ENCODE measurements around the gene MTF2. TPM values are rescaled to one million over a fixed set of nuclear protein-coding genes. Genes with fewer than 3 reads are reported as not detected.
"Not testable (repeated sequence)": the region's sequence is repeated elsewhere in the genome, so short reads cannot be mapped to it uniquely, and the experiment has no call there.

The MTF2 gene
- 30.6 TPM for polyA plus RNA-seq
- long read RNA-seq, donor 1, partial matches to known transcripts: 0 of 1 reads
- long read RNA-seq, donor 1, other reads (novel, unspliced or antisense): 0 of 1 reads
- long read RNA-seq, donor 2, full-length matches to known transcripts: 2 of 2 reads
- long read RNA-seq, donor 2, partial matches to known transcripts: 0 of 2 reads
- long read RNA-seq, donor 2, other reads (novel, unspliced or antisense): 0 of 2 reads
- long read RNA-seq, donor 3: 0 reads
- long read RNA-seq, donor 4, partial matches to known transcripts: 0 of 1 reads
- long read RNA-seq, donor 4, other reads (novel, unspliced or antisense): 0 of 1 reads
- long read RNA-seq, donor 5, full-length matches to known transcripts: 1 of 1 reads
- long read RNA-seq, donor 5, partial matches to known transcripts: 0 of 1 reads
- long read RNA-seq, donor 5, other reads (novel, unspliced or antisense): 0 of 1 reads
- long read RNA-seq, donor 6, partial matches to known transcripts: 0 of 1 reads
- long read RNA-seq, donor 6, other reads (novel, unspliced or antisense): 0 of 1 reads
- long read RNA-seq, donor 7, full-length matches to known transcripts: 1 of 1 reads
- long read RNA-seq, donor 7, partial matches to known transcripts: 0 of 1 reads
- long read RNA-seq, donor 7, other reads (novel, unspliced or antisense): 0 of 1 reads
- long read RNA-seq, donor 8, full-length matches to known transcripts: 5 of 26 reads
- long read RNA-seq, donor 8, partial matches to known transcripts: 21 of 26 reads
- long read RNA-seq, donor 8, other reads (novel, unspliced or antisense): 0 of 26 reads
- long read RNA-seq, donor 9, full-length matches to known transcripts: 4 of 4 reads
- long read RNA-seq, donor 9, partial matches to known transcripts: 0 of 4 reads
- long read RNA-seq, donor 9, other reads (novel, unspliced or antisense): 0 of 4 reads
- long read RNA-seq, donor 10, full-length matches to known transcripts: 4 of 4 reads
- long read RNA-seq, donor 10, partial matches to known transcripts: 0 of 4 reads
- long read RNA-seq, donor 10, other reads (novel, unspliced or antisense): 0 of 4 reads
- long read RNA-seq, donor 11: 0 reads

GRCh38 chr1:93078986-93079654 lies at the start of gene MTF2:
Gene MTF2, plus strand, starts transcription at chr1:93079283. Its CDS starts 244 bp downstream, at chr1:93079527.
- Histone ChIP-seq H3K36me3 (ENCODE audit: control insufficient read depth, insufficient read depth, low read length) (peaks cover 3% of the 10 kb centered on the region), H3K27ac (ENCODE audit: low read length) (peak within 1 kb of the TSS; percentile 95), H3K27me3 (ENCODE audit: control insufficient read depth, insufficient read depth, low read length) (no peaks in the 10 kb centered on the region), H3K4me1 (ENCODE audit: control insufficient read depth, insufficient read depth, low read length) (peaks cover 8% of the 10 kb centered on the region), H3K4me3 (ENCODE audit: low read length) (peak within 1 kb of the TSS; percentile 98), H3K9me3 (ENCODE audit: control insufficient read depth, low read depth, low read length) (no peaks in the 10 kb centered on the region)
- WGBS (ENCODE audit: insufficient coverage, low lambda C conversion rate): 0% methylated on average over 2 of the region's 49 CpGs
- peak; percentile 96 to 99 for DNase-seq

GRCh38 chr1:93029317-93029716 lies 49.8 kb upstream of the MTF2 start:
- Histone ChIP-seq H3K27me3 (ENCODE audit: control insufficient read depth, insufficient read depth, low read length) (peaks cover 4% of the 10 kb centered on the region), H3K9me3 (ENCODE audit: control insufficient read depth, low read depth, low read length) (no peaks in the 10 kb centered on the region), H3K4me3 (ENCODE audit: low read length) (no peak overlapping the region), H3K36me3 (ENCODE audit: control insufficient read depth, insufficient read depth, low read length) (no peaks in the 10 kb centered on the region), H3K4me1 (ENCODE audit: control insufficient read depth, insufficient read depth, low read length) (no peaks in the 10 kb centered on the region), H3K27ac (ENCODE audit: low read length) (no peak overlapping the region)
- DNase-seq: no peak
- no CpG with 5 or more reads among the region's 3 CpGs for WGBS (ENCODE audit: insufficient coverage, low lambda C conversion rate)

- H3K36me3 ChIP-seq (ENCODE audit: control insufficient read depth, insufficient read depth, low read length); H3K4me1 ChIP-seq (ENCODE audit: control insufficient read depth, insufficient read depth, low read length); H3K4me3 ChIP-seq (ENCODE audit: low read length); H3K27me3 ChIP-seq (ENCODE audit: control insufficient read depth, insufficient read depth, low read length); DNase-seq; H3K27ac ChIP-seq (ENCODE audit: low read length); H3K9me3 ChIP-seq (ENCODE audit: control insufficient read depth, low read depth, low read length): not testable (repeated sequence)
- no CpG with 5 or more reads among the region's 4 CpGs for WGBS (ENCODE audit: insufficient coverage, low lambda C conversion rate)
Measured at GRCh38 chr1:93030191-93030590, 48.9 kb upstream of the MTF2 start.

- Histone ChIP-seq H3K4me1 (ENCODE audit: control insufficient read depth, insufficient read depth, low read length) (no peaks in the 10 kb centered on the region), H3K4me3 (ENCODE audit: low read length) (no peak overlapping the region), H3K9me3 (ENCODE audit: control insufficient read depth, low read depth, low read length) (no peaks in the 10 kb centered on the region), H3K27me3 (ENCODE audit: control insufficient read depth, insufficient read depth, low read length) (peaks cover 2% of the 10 kb centered on the region), H3K27ac (ENCODE audit: low read length) (no peak overlapping the region), H3K36me3 (ENCODE audit: control insufficient read depth, insufficient read depth, low read length) (no peaks in the 10 kb centered on the region)
- 71% methylated on average over 2 of the region's 3 CpGs for WGBS (ENCODE audit: insufficient coverage, low lambda C conversion rate)
- DNase-seq: no peak
Measured at GRCh38 chr1:93031711-93032110, 47.4 kb upstream of the MTF2 start.

GRCh38 chr1:93033029-93033428 lies 46.1 kb upstream of the MTF2 start:
- Histone ChIP-seq H3K4me3 (ENCODE audit: low read length) (no peak overlapping the region), H3K27ac (ENCODE audit: low read length) (no peak overlapping the region), H3K27me3 (ENCODE audit: control insufficient read depth, insufficient read depth, low read length) (no peaks in the 10 kb centered on the region), H3K36me3 (ENCODE audit: control insufficient read depth, insufficient read depth, low read length) (no peaks in the 10 kb centered on the region), H3K4me1 (ENCODE audit: control insufficient read depth, insufficient read depth, low read length) (no peaks in the 10 kb centered on the region), H3K9me3 (ENCODE audit: control insufficient read depth, low read depth, low read length) (no peaks in the 10 kb centered on the region)
- DNase-seq: no peak
- no CpG with 5 or more reads among the region's 5 CpGs for WGBS (ENCODE audit: insufficient coverage, low lambda C conversion rate)

DNA sequence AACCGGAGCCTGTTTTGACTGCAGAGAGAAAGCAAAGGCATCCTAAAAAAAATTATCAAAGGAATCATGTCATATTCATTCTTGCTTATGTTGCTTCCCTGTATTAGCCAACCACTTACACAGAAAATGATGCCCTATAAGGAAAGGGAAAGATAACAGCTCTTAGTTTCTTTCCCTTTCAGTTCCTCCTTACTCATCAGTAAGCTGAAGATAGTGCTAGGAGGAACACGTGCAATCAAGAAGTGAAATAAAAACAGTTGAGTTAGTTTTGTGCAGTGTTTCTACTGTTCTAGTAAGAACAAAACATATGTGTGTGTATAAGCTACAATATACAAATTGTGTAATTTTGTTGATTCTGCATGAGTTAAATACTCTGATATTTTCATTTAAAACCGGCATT lies 45.3 kb upstream of the MTF2 start:
- peak; percentile 26 to 55 for DNase-seq
- Histone ChIP-seq H3K4me1 (ENCODE audit: control insufficient read depth, insufficient read depth, low read length) (no peaks in the 10 kb centered on the region), H3K27me3 (ENCODE audit: control insufficient read depth, insufficient read depth, low read length) (no peaks in the 10 kb centered on the region), H3K36me3 (ENCODE audit: control insufficient read depth, insufficient read depth, low read length) (no peaks in the 10 kb centered on the region), H3K9me3 (ENCODE audit: control insufficient read depth, low read depth, low read length) (no peaks in the 10 kb centered on the region), H3K4me3 (ENCODE audit: low read length) (no peak overlapping the region), H3K27ac (ENCODE audit: low read length) (no peak overlapping the region)
- 57% methylated on average over 2 of the region's 3 CpGs for WGBS (ENCODE audit: insufficient coverage, low lambda C conversion rate)

GRCh38 chr1:93034397-93034796 lies 44.7 kb upstream of the MTF2 start:
- no peak overlapping the region for H3K27ac ChIP-seq (ENCODE audit: low read length)
- H3K4me3 ChIP-seq (ENCODE audit: low read length): no peak overlapping the region
- DNase-seq: no peak
- no peaks in the 10 kb centered on the region for H3K9me3 ChIP-seq (ENCODE audit: control insufficient read depth, low read depth, low read length)
- H3K27me3 ChIP-seq (ENCODE audit: control insufficient read depth, insufficient read depth, low read length): no peaks in the 10 kb centered on the region
- H3K36me3 ChIP-seq (ENCODE audit: control insufficient read depth, insufficient read depth, low read length): no peaks in the 10 kb centered on the region
- 100% methylated on average over 1 of the region's 1 CpG for WGBS (ENCODE audit: insufficient coverage, low lambda C conversion rate)
- no peaks in the 10 kb centered on the region for H3K4me1 ChIP-seq (ENCODE audit: control insufficient read depth, insufficient read depth, low read length)

DNA sequence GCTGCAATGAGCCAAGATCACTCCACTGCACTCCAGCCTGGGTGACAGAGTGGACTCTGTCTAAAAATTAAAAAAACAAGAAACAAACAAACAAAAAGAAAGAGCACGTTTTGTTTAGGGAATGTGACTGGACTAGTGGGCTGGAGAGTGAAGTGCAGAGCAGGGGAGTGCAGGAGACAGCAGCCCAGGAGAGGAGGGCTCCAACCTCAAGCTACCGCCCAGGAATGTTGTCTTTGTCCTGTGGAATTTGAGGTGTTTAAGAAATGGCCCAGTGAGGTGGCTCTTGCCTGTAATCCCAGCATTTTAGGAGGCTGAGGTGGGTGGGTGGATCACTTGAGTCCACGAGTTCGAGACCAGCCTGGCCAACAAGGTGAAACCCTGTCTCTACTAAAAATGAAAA lies 42.4 kb upstream of the MTF2 start:
- H3K4me1 ChIP-seq (ENCODE audit: control insufficient read depth, insufficient read depth, low read length): no peaks in the 10 kb centered on the region
- DNase-seq: no peak
- no peaks in the 10 kb centered on the region for H3K9me3 ChIP-seq (ENCODE audit: control insufficient read depth, low read depth, low read length)
- H3K27ac ChIP-seq (ENCODE audit: low read length): no peak overlapping the region
- H3K36me3 ChIP-seq (ENCODE audit: control insufficient read depth, insufficient read depth, low read length): no peaks in the 10 kb centered on the region
- no peaks in the 10 kb centered on the region for H3K27me3 ChIP-seq (ENCODE audit: control insufficient read depth, insufficient read depth, low read length)
- H3K4me3 ChIP-seq (ENCODE audit: low read length): no peak overlapping the region
- 33% methylated on average over 1 of the region's 4 CpGs for WGBS (ENCODE audit: insufficient coverage, low lambda C conversion rate)

- peak; percentile 50 to 75 for DNase-seq
- H3K27me3 ChIP-seq (ENCODE audit: control insufficient read depth, insufficient read depth, low read length): no peaks in the 10 kb centered on the region
- H3K4me3 ChIP-seq (ENCODE audit: low read length): peak overlapping the region; percentile 35
- H3K9me3 ChIP-seq (ENCODE audit: control insufficient read depth, low read depth, low read length): no peaks in the 10 kb centered on the region
- 50% methylated on average over 2 of the region's 10 CpGs for whole genome bisulfite sequencing (ENCODE audit: insufficient coverage, low lambda C conversion rate)
- H3K36me3 ChIP-seq (ENCODE audit: control insufficient read depth, insufficient read depth, low read length): no peaks in the 10 kb centered on the region
- peaks cover 3% of the 10 kb centered on the region for H3K4me1 ChIP-seq (ENCODE audit: control insufficient read depth, insufficient read depth, low read length)
- peak overlapping the region; percentile 72 for H3K27ac ChIP-seq (ENCODE audit: low read length)
Measured at GRCh38 chr1:93042187-93043056, 36.7 kb upstream of the MTF2 start.

All from large intestine (tissue), 12 donors.